Caco-2 (cell line): ENCODE results near the gene ABLIM2. TPM values are rescaled to one million over a fixed set of nuclear protein-coding genes. Genes with fewer than 3 reads are reported as not detected.

Experiments
- BruUV-seq: library from RNA; stranded (reverse); fragments of 400-500 nt; replicated peaks from 2 replicates; lab custom pipeline; 2021; lab: Mats Ljungman, UMichigan
- CTCF ChIA-PET: fragments of 300-600 bp; sonication (Branson Sonifier 250); formaldehyde crosslinking; loops from one replicate; lab custom pipeline; 2022; ENCODE audit warnings: antibody characterized with exemption; lab: Charles Lee
- POLR2A ChIA-PET: fragments of 300-600 bp; sonication (Branson Sonifier 250); formaldehyde crosslinking; loops from one replicate; lab custom pipeline; 2022; ENCODE audit warnings: antibody characterized with exemption; lab: Charles Lee
- DNase-seq, 2 experiments: peaks; one replicate each; pipeline versions ENCODE4 v3.0.0 to v3.0.0-alpha.2; 2020 to 2022
- H3K27me3 ChIP-seq: replicated peaks from 2 replicates; pipeline ENCODE4 v1.6.0; 2011; ENCODE audit warnings: low read length; ENCODE audit not compliant: control insufficient read depth, insufficient read depth
- H3K36me3 ChIP-seq: 2 replicates; pipeline ENCODE4 v1.5.1; 2011; ENCODE audit warnings: low read length; ENCODE audit not compliant: control insufficient read depth, insufficient read depth
- H3K4me1 ChIP-seq: fragments of 250-450 bp; sonication (Bioruptor Pico); 2 replicates; pipeline ENCODE4 v1.5.1; 2020; ENCODE audit warnings: mild to moderate bottlenecking
- H3K4me3 ChIP-seq: 2 replicates; pipeline ENCODE4 v1.5.1; 2011; ENCODE audit warnings: low read depth, mild to moderate bottlenecking, control low read depth, low read length
- H3K9me3 ChIP-seq: fragments of 250-450 bp; sonication (Bioruptor Pico); 2 replicates; pipeline ENCODE4 v1.5.1; 2020; ENCODE audit warnings: mild to moderate bottlenecking, moderate library complexity
- H3K27ac Mint-ChIP-seq: one replicate; pipeline ENCODE4 v1.8.0; 2022; ENCODE audit warnings: mixed read lengths; ENCODE audit not compliant: unreplicated experiment
- H3K27me3 Mint-ChIP-seq: one replicate; pipeline ENCODE4 v1.8.0; 2022; ENCODE audit warnings: mixed read lengths; ENCODE audit not compliant: insufficient read depth, unreplicated experiment
- H3K36me3 Mint-ChIP-seq: one replicate; pipeline ENCODE4 v1.8.0; 2022; ENCODE audit warnings: mild to moderate bottlenecking, mixed read lengths; ENCODE audit not compliant: insufficient read depth, unreplicated experiment
- H3K4me1 Mint-ChIP-seq: one replicate; pipeline ENCODE4 v1.8.0; 2022; ENCODE audit warnings: low read depth, mixed read lengths; ENCODE audit not compliant: unreplicated experiment
- H3K4me3 Mint-ChIP-seq: one replicate; pipeline ENCODE4 v1.8.0; 2022; ENCODE audit warnings: mild to moderate bottlenecking, moderate library complexity, mixed read lengths; ENCODE audit not compliant: unreplicated experiment
- H3K9me3 Mint-ChIP-seq: one replicate; pipeline ENCODE4 v1.8.0; 2022; ENCODE audit warnings: mixed read lengths; ENCODE audit not compliant: unreplicated experiment
- intact Hi-C: fragments of 100-400 bp; cut with micrococcal nuclease; formaldehyde crosslinking; loops from one replicate; pipeline ENCODE4 v1.10.0; 2022; ENCODE audit not compliant: unreplicated experiment
- total RNA-seq: library from RNA; stranded (reverse); gene quantifications from 2 replicates; pipeline ENCODE4 v1.2.3, GENCODE V29; 2022
- TF ChIP-seq, protein P1 (sequence below), 2 experiments: fragments of 200-600 bp in 1 of 2; IDR thresholded peaks; 1 replicate in 1 of 2; 2 replicates in 1 of 2; pipeline versions ENCODE4 v1.5.1 to v1.8.0; 2011 to 2022; ENCODE audit warnings: antibody characterized with exemption in 1 of 2, control low read depth in 1 of 2, inconsistent platforms in 1 of 2, low read depth in 1 of 2, low read length in 1 of 2, mild to moderate bottlenecking in 1 of 2, moderate library complexity in 1 of 2; ENCODE audit not compliant: insufficient read depth in 1 of 2, severe bottlenecking in 1 of 2, unreplicated experiment in 1 of 2

ABLIM2 gene
- total RNA-seq, 1 experiment from 2014 or later: 0.23 TPM

DNA sequence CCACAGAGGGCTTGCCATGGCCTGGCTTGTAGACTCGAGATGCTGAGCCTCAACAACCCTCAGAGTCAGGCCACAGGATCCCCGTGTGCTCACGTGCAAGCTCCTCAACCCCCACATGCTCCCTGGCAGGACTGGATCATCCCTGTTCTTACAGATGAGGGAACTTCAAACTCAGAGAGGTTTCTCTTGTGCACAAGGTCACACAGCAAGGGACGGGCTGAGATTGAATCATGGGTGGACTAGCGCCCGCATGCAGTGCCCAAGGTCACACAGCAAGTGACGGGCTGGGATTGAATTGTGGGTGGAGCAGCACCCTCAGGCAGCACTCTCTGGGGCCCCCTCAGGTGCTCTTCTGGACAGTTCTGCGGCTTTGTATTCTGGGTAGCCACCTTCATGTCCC lies 158.4 kb downstream of the ABLIM2 start:
- Histone ChIP-seq H3K36me3 (no peaks in the 10 kb centered on the region), H3K27me3 (no peaks in the 10 kb centered on the region), H3K4me3 (no peak overlapping the region), H3K9me3 (no peaks in the 10 kb centered on the region), H3K4me1 (no peaks in the 10 kb centered on the region)
- intact Hi-C loops: no loop called here
- TF ChIP-seq, protein P1, sequence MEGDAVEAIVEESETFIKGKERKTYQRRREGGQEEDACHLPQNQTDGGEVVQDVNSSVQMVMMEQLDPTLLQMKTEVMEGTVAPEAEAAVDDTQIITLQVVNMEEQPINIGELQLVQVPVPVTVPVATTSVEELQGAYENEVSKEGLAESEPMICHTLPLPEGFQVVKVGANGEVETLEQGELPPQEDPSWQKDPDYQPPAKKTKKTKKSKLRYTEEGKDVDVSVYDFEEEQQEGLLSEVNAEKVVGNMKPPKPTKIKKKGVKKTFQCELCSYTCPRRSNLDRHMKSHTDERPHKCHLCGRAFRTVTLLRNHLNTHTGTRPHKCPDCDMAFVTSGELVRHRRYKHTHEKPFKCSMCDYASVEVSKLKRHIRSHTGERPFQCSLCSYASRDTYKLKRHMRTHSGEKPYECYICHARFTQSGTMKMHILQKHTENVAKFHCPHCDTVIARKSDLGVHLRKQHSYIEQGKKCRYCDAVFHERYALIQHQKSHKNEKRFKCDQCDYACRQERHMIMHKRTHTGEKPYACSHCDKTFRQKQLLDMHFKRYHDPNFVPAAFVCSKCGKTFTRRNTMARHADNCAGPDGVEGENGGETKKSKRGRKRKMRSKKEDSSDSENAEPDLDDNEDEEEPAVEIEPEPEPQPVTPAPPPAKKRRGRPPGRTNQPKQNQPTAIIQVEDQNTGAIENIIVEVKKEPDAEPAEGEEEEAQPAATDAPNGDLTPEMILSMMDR (IDR thresholded peaks at IDR 0.05; ENCODE audit: insufficient read depth in 1 of 2, low read depth in 1 of 2, low read length in 1 of 2, severe bottlenecking in 1 of 2, unreplicated experiment in 1 of 2): no peak
- Mint-ChIP-seq H3K9me3 (no peaks in the 10 kb centered on the region), H3K4me3 (no peak overlapping the region), H3K27ac (no peak overlapping the region), H3K36me3 (no peaks in the 10 kb centered on the region), H3K27me3 (peaks cover 3% of the 10 kb centered on the region), H3K4me1 (peaks cover 7% of the 10 kb centered on the region)
- ChIA-PET POLR2A (no interaction called here), CTCF (interaction anchor here (1.1 kb wide), 1 partner anchor 198 kb away, joined by 3 read pairs; no protein-coding TSS in a partner anchor)
- DNase-seq: no peak
- no TSS peak for BruUV-seq

- intact Hi-C loops: no loop called here
- ChIA-PET CTCF (no interaction called here), POLR2A (no interaction called here)
- Histone ChIP-seq H3K27me3 (no peaks in the 10 kb centered on the region), H3K4me3 (no peak overlapping the region), H3K4me1 (no peaks in the 10 kb centered on the region), H3K9me3 (no peaks in the 10 kb centered on the region), H3K36me3 (no peaks in the 10 kb centered on the region)
- H3K9me3 Mint-ChIP-seq: no peaks in the 10 kb centered on the region
- TF ChIP-seq, protein P1 (IDR thresholded peaks at IDR 0.05; ENCODE audit: insufficient read depth in 1 of 2, low read depth in 1 of 2, low read length in 1 of 2, severe bottlenecking in 1 of 2, unreplicated experiment in 1 of 2): no peak
- H3K4me1 Mint-ChIP-seq: peaks cover 7% of the 10 kb centered on the region
- H3K36me3 Mint-ChIP-seq: no peaks in the 10 kb centered on the region
- BruUV-seq: no TSS peak
- no peak for DNase-seq
- H3K27me3 Mint-ChIP-seq: peaks cover 3% of the 10 kb centered on the region
- H3K27ac Mint-ChIP-seq: no peak overlapping the region
- H3K4me3 Mint-ChIP-seq: no peak overlapping the region
Observed at GRCh38 chr4:7999695-8000094, 158.9 kb downstream of the ABLIM2 start.

GRCh38 chr4:7999279-7999678 lies 159.3 kb downstream of the ABLIM2 start:
- Histone ChIP-seq H3K27me3 (no peaks in the 10 kb centered on the region), H3K4me1 (no peaks in the 10 kb centered on the region), H3K9me3 (no peaks in the 10 kb centered on the region), H3K4me3 (no peak overlapping the region), H3K36me3 (no peaks in the 10 kb centered on the region)
- no peaks in the 10 kb centered on the region for H3K36me3 Mint-ChIP-seq
- CTCF ChIA-PET: no interaction called here
- POLR2A ChIA-PET: no interaction called here
- H3K27ac Mint-ChIP-seq: no peak overlapping the region
- intact Hi-C loops: no loop called here
- no peaks in the 10 kb centered on the region for H3K9me3 Mint-ChIP-seq
- DNase-seq: no peak
- peaks cover 7% of the 10 kb centered on the region for H3K4me1 Mint-ChIP-seq
- TF ChIP-seq, protein P1 (IDR thresholded peaks at IDR 0.05; ENCODE audit: insufficient read depth in 1 of 2, low read depth in 1 of 2, low read length in 1 of 2, severe bottlenecking in 1 of 2, unreplicated experiment in 1 of 2): no peak
- peaks cover 3% of the 10 kb centered on the region for H3K27me3 Mint-ChIP-seq
- no peak overlapping the region for H3K4me3 Mint-ChIP-seq
- BruUV-seq: no TSS peak
